Measurements from ENCODE around the gene PTPN20. TPM values are rescaled to one million over a fixed set of nuclear protein-coding genes. Genes with fewer than 3 reads are reported as not detected.

Gene PTPN20
- total RNA-seq, 6 donors from 2014 or later: 1.8 to 19.0 (median 3.4) TPM

GRCh38 chr10:47042780-47043750 lies 131.8 kb downstream of the PTPN20 start:
- no peak for ATAC-seq (ENCODE audit: low FRiP score in 2 of 2)
- no peaks in the 10 kb centered on the region for H3K36me3 ChIP-seq
- 83 to 86% methylated on average over 17 of the region's 19 CpGs for WGBS, 2 donors
- H3K27me3 ChIP-seq: no peaks in the 10 kb centered on the region
- H3K27ac ChIP-seq: no peak overlapping the region
- peak in 1 of 2 donors; percentile 14 for DNase-seq
- TF ChIP-seq POLR2AphosphoS5 (IDR thresholded peaks at IDR 0.05): no peak
- TF ChIP-seq EP300 (IDR thresholded peaks at IDR 0.05): no peak
- TF ChIP-seq CTCF (IDR thresholded peaks at IDR 0.05): no peak
- H3K4me1 ChIP-seq: peaks cover 0 to 4% (median 4%) of the 10 kb centered on the region in 4 donors
- no peaks in the 10 kb centered on the region for H3K9me3 ChIP-seq
- no peak overlapping the region for H3K4me3 ChIP-seq

GRCh38 chr10:47043928-47044538 lies 132.8 kb downstream of the PTPN20 start:
- no peaks in the 10 kb centered on the region for H3K9me3 ChIP-seq
- no peaks in the 10 kb centered on the region for H3K36me3 ChIP-seq
- no peak overlapping the region for H3K4me3 ChIP-seq
- no peaks in the 10 kb centered on the region for H3K27me3 ChIP-seq
- ATAC-seq (ENCODE audit: low FRiP score in 2 of 2) (no peak), DNase-seq (no peak)
- peaks cover 0 to 9% (median 6%) of the 10 kb centered on the region in 4 donors for H3K4me1 ChIP-seq
- H3K27ac ChIP-seq: no peak overlapping the region
- TF ChIP-seq CTCF (IDR thresholded peaks at IDR 0.05) (no peak), EP300 (IDR thresholded peaks at IDR 0.05) (no peak), POLR2A (IDR thresholded peaks at IDR 0.05) (no peak), POLR2AphosphoS5 (IDR thresholded peaks at IDR 0.05) (no peak)
- WGBS, 2 donors: 70 to 93% methylated on average over 6 to 15 of the region's 15 CpGs

- Histone ChIP-seq H3K27ac (no peak overlapping the region), H3K36me3 (no peaks in the 10 kb centered on the region), H3K27me3 (no peaks in the 10 kb centered on the region), H3K4me3 (no peak overlapping the region), H3K9me3 (no peaks in the 10 kb centered on the region), H3K4me1 (peaks cover 0 to 9% (median 6%) of the 10 kb centered on the region in 4 donors)
- DNase-seq (no peak), ATAC-seq (ENCODE audit: low FRiP score in 2 of 2) (no peak)
- WGBS, 2 donors: 91% methylated on average over 2 of the region's 2 CpGs; no CpG with 5 or more reads in 1 of the 2 donors
- no peak for TF ChIP-seq CTCF (IDR thresholded peaks at IDR 0.05)
- no peak for TF ChIP-seq EP300 (IDR thresholded peaks at IDR 0.05)
- no peak for TF ChIP-seq POLR2AphosphoS5 (IDR thresholded peaks at IDR 0.05)
Observed at GRCh38 chr10:47044741-47045140, 133.5 kb downstream of the PTPN20 start.

- WGBS, 2 donors: 90 to 94% methylated on average over 7 to 8 of the region's 8 CpGs
- peak in 1 of 2 donors; percentile 14 for DNase-seq
Observed at GRCh38 chr10:47045331-47045861, 134.2 kb downstream of the PTPN20 start.

More at GRCh38 chr10:47045331-47045861, 134.2 kb downstream of the PTPN20 start:
- H3K9me3 ChIP-seq: no peaks in the 10 kb centered on the region
- no peak overlapping the region for H3K27ac ChIP-seq
- no peak overlapping the region for H3K4me3 ChIP-seq
- H3K27me3 ChIP-seq: no peaks in the 10 kb centered on the region
- H3K36me3 ChIP-seq: no peaks in the 10 kb centered on the region
- TF ChIP-seq EP300 (IDR thresholded peaks at IDR 0.05) (no peak), POLR2AphosphoS5 (IDR thresholded peaks at IDR 0.05) (no peak)
- peaks cover 0 to 9% (median 6%) of the 10 kb centered on the region in 4 donors for H3K4me1 ChIP-seq
- ATAC-seq (ENCODE audit: low FRiP score in 2 of 2): no peak
